Hematopoietic multipotent progenitor cell (in vitro differentiated cells): ENCODE results near the gene CEP43. TPM values are rescaled to one million over a fixed set of nuclear protein-coding genes. Genes with fewer than 3 reads are reported as not detected.

Experiments used
- DNase-seq, 3 donors: peaks; one replicate each; pipeline ENCODE4 v3.0.0-alpha.2; 2011 to 2015; ENCODE audit warnings: low read depth in 2 of 3, low spot score in 2 of 3
- total RNA-seq: library from RNA; depleted of rRNA; stranded (reverse); fragments of >200 nt; gene quantifications from one replicate; pipeline ENCODE4 v1.2.3, GENCODE V29; 2012

The CEP43 gene
- total RNA-seq, 1 donor = 5.7 TPM

GRCh38 chr6:166960609-166960978, 38.6 kb upstream of the CEP43 start:
- no peak for DNase-seq

GRCh38 chr6:166966268-166966667, 32.9 kb upstream of the CEP43 start:
- DNase-seq = no peak

GRCh38 chr6:166969390-166970002, 29.7 kb upstream of the CEP43 start:
- peak in 1 of 3 donors; percentile 62 for DNase-seq

- no peak for DNase-seq
Observed at GRCh38 chr6:166970091-166970490, 29.1 kb upstream of the CEP43 start.

GRCh38 chr6:166970776-166971175, 28.4 kb upstream of the CEP43 start:
- DNase-seq = no peak

- DNase-seq = no peak
Observed at GRCh38 chr6:166971271-166971670, 27.9 kb upstream of the CEP43 start.

GRCh38 chr6:166972101-166972500, 27.1 kb upstream of the CEP43 start:
- DNase-seq = no peak

GRCh38 chr6:166976636-166977035, 22.6 kb upstream of the CEP43 start:
- no peak for DNase-seq

- DNase-seq = no peak
Observed at GRCh38 chr6:166977621-166978525, 21.3 kb upstream of the CEP43 start.

- DNase-seq = no peak
Observed at GRCh38 chr6:166980738-166981137, 18.5 kb upstream of the CEP43 start.

- no peak for DNase-seq
Observed at GRCh38 chr6:166987448-166987847, 11.7 kb upstream of the CEP43 start.

GRCh38 chr6:166987930-166988329, 11.3 kb upstream of the CEP43 start:
- DNase-seq = no peak

- no peak for DNase-seq
Observed at GRCh38 chr6:166988674-166989201, 10.5 kb upstream of the CEP43 start.

GRCh38 chr6:166989427-166990032, 9.7 kb upstream of the CEP43 start:
- peak; percentile 37 to 82 (median 44) for DNase-seq

- DNase-seq = no peak
Observed at GRCh38 chr6:166996406-166996805, 2.8 kb upstream of the CEP43 start.

- DNase-seq = no peak
Observed at GRCh38 chr6:166997348-166997747, 1.8 kb upstream of the CEP43 start.

GRCh38 chr6:166997768-166998255, 1.4 kb upstream of the CEP43 start:
- peak in 2 of 3 donors; percentile 69 to 80 for DNase-seq

GRCh38 chr6:166998256-166999144, 697 bp upstream of the CEP43 start:
- peak in 1 of 3 donors; percentile 12 for DNase-seq

GRCh38 chr6:166999884-167000253, 672 bp downstream of the CEP43 start:
- DNase-seq = no peak

GRCh38 chr6:167000759-167001158, 1.6 kb downstream of the CEP43 start:
- DNase-seq = no peak
